OCI-LY7 (cell line): ENCODE measurements around the gene HSD17B14. TPM values are rescaled to one million over a fixed set of nuclear protein-coding genes. Genes with fewer than 3 reads are reported as not detected.

Source experiments
- BruUV-seq: library from RNA; stranded (reverse); fragments of 400-500 nt; replicated peaks from 2 replicates; lab custom pipeline; 2021; lab: Mats Ljungman, UMichigan
- CTCF ChIA-PET: fragments of 300-600 bp; sonication (Branson Sonifier 250); formaldehyde crosslinking; loops from one replicate; lab custom pipeline; 2022; ENCODE audit warnings: antibody characterized with exemption; ENCODE audit not compliant: unreplicated experiment; lab: Charles Lee
- POLR2A ChIA-PET: fragments of 300-600 bp; sonication (Branson Sonifier 250); formaldehyde crosslinking; loops from one replicate; lab custom pipeline; 2022; ENCODE audit warnings: antibody characterized with exemption; lab: Charles Lee
- DNase-seq: peaks from one replicate; pipeline ENCODE4 v3.0.0-alpha.2; 2015; ENCODE audit warnings: low spot score
- H2AFZ ChIP-seq: fragments of 200-600 bp; sonication (generic), shearing (Covaris generic); 2 replicates; pipeline ENCODE4 v1.6.1; 2014; ENCODE audit warnings: mild to moderate bottlenecking, antibody characterized with exemption, low read length, moderate library complexity
- H3K27ac ChIP-seq: fragments of 200-600 bp; sonication (generic); 2 replicates; pipeline ENCODE4 v1.5.1; 2014; ENCODE audit warnings: mixed run types, low read depth, mild to moderate bottlenecking, moderate library complexity, low read length, inconsistent platforms; ENCODE audit not compliant: poor library complexity, severe bottlenecking
- H3K36me3 ChIP-seq: fragments of 200-600 bp; sonication (generic); 2 replicates; pipeline ENCODE4 v1.6.1; 2014; ENCODE audit warnings: mild to moderate bottlenecking, antibody characterized with exemption, low read length, moderate library complexity, mixed read lengths; ENCODE audit not compliant: insufficient read depth
- H3K4me1 ChIP-seq: fragments of 200-600 bp; sonication (generic); 2 replicates; pipeline ENCODE4 v1.5.1; 2014; ENCODE audit warnings: mild to moderate bottlenecking, low read length; ENCODE audit not compliant: insufficient read depth, poor library complexity, severe bottlenecking
- H3K4me2 ChIP-seq: fragments of 200-600 bp; sonication (generic); 2 replicates; pipeline ENCODE4 v1.6.1; 2014; ENCODE audit warnings: mild to moderate bottlenecking, low read length
- H3K4me3 ChIP-seq: fragments of 200-600 bp; sonication (generic); 2 replicates; pipeline ENCODE4 v1.5.1; 2014; ENCODE audit warnings: mild to moderate bottlenecking, low read depth, low read length; ENCODE audit not compliant: poor library complexity, severe bottlenecking
- H3K79me2 ChIP-seq: fragments of 200-600 bp; sonication (generic); 2 replicates; pipeline ENCODE4 v1.6.1; 2016; ENCODE audit warnings: low read depth, mild to moderate bottlenecking, low read length, moderate library complexity, mixed read lengths; ENCODE audit not compliant: insufficient read depth
- H3K9me2 ChIP-seq: fragments of 200-600 bp; sonication (generic); 2 replicates; pipeline ENCODE4 v1.6.1; 2016; ENCODE audit warnings: mild to moderate bottlenecking, low read length, mixed read lengths; ENCODE audit not compliant: insufficient read depth
- H3K9me3 ChIP-seq: fragments of 200-600 bp; sonication (generic); 2 replicates; pipeline ENCODE4 v1.6.1; 2014; ENCODE audit warnings: mild to moderate bottlenecking, mixed run types, low read length, mixed read lengths
- H4K20me1 ChIP-seq: fragments of 200-600 bp; sonication (generic); 2 replicates; pipeline ENCODE4 v1.6.1; 2014; ENCODE audit warnings: mild to moderate bottlenecking, antibody characterized with exemption, low read length, moderate library complexity, mixed read lengths; ENCODE audit not compliant: insufficient read depth
- CTCF ChIP-seq: fragments of 200-600 bp; sonication (generic); conservative IDR thresholded peaks from 2 replicates; pipeline ENCODE4 v1.5.1; 2014; ENCODE audit warnings: mild to moderate bottlenecking, antibody characterized with exemption, low read length, moderate library complexity, mixed read lengths
- EZH2phosphoT487 ChIP-seq: fragments of 200-600 bp; sonication (generic); IDR thresholded peaks from 2 replicates; pipeline ENCODE4 v1.6.1; 2018; ENCODE audit warnings: low read depth, borderline replicate concordance, mild to moderate bottlenecking, mixed run types, antibody characterized with exemption, low read length, moderate library complexity, mixed read lengths
- intact Hi-C: fragments of 100-400 bp; cut with micrococcal nuclease; formaldehyde crosslinking; loops from one replicate; pipeline ENCODE4 v1.10.0; 2022; ENCODE audit not compliant: unreplicated experiment
- total RNA-seq, 2 experiments: library from RNA; depleted of rRNA in 1 of 2; stranded (reverse); fragments of >200 nt in 1 of 2; shearing (Covaris generic) in 1 of 2; gene quantifications; 2 replicates each; pipeline ENCODE4 v1.2.3, GENCODE V29; 2014 to 2022

The HSD17B14 gene
- total RNA-seq, 2 experiments from 2014 or later: 1.8 to 4.5 TPM

GRCh38 chr19:48826606-48827020, 9.7 kb downstream of the HSD17B14 start:
- H3K4me1 ChIP-seq: no peaks in the 10 kb centered on the region
- POLR2A ChIA-PET: no interaction called here

GRCh38 chr19:48822514-48822913, 13.8 kb downstream of the HSD17B14 start:
- POLR2A ChIA-PET: no interaction called here

More at GRCh38 chr19:48826606-48827020, 9.7 kb downstream of the HSD17B14 start:
- Histone ChIP-seq H2AFZ (no peak overlapping the region), H3K9me2 (no peaks in the 10 kb centered on the region), H3K36me3 (no peaks in the 10 kb centered on the region), H3K4me2 (no peak overlapping the region), H3K9me3 (no peaks in the 10 kb centered on the region), H3K27ac (no peak overlapping the region), H3K79me2 (no peaks in the 10 kb centered on the region), H4K20me1 (no peaks in the 10 kb centered on the region), H3K4me3 (no peak overlapping the region)
- DNase-seq: no peak
- TF ChIP-seq EZH2phosphoT487 (no peak), CTCF (peak; percentile 42; the same call in 1 of the 2 replicates)
- CTCF ChIA-PET: no interaction called here
- intact Hi-C loops: no loop called here
- no TSS peak for BruUV-seq

GRCh38 chr19:48821633-48822032, 14.7 kb downstream of the HSD17B14 start:
- Histone ChIP-seq H4K20me1 (no peaks in the 10 kb centered on the region), H3K36me3 (no peaks in the 10 kb centered on the region), H2AFZ (no peak overlapping the region), H3K27ac (no peak overlapping the region), H3K4me2 (no peak overlapping the region), H3K4me3 (no peak overlapping the region), H3K9me3 (no peaks in the 10 kb centered on the region), H3K9me2 (no peaks in the 10 kb centered on the region), H3K4me1 (peaks cover 3% of the 10 kb centered on the region), H3K79me2 (no peaks in the 10 kb centered on the region)
- no TSS peak for BruUV-seq
- ChIA-PET POLR2A (no interaction called here), CTCF (no interaction called here)
- DNase-seq: no peak
- TF ChIP-seq EZH2phosphoT487 (no peak), CTCF (no peak)
- intact Hi-C loops: loop anchor here (5.0 kb wide), 1 partner anchor 311 kb away; no protein-coding TSS in a partner anchor

More at GRCh38 chr19:48822514-48822913, 13.8 kb downstream of the HSD17B14 start:
- CTCF ChIA-PET: no interaction called here
- no TSS peak for BruUV-seq
- Histone ChIP-seq H2AFZ (no peak overlapping the region), H3K36me3 (no peaks in the 10 kb centered on the region), H3K4me2 (no peak overlapping the region), H3K4me3 (no peak overlapping the region), H3K9me2 (no peaks in the 10 kb centered on the region), H3K4me1 (peaks cover 3% of the 10 kb centered on the region), H3K9me3 (no peaks in the 10 kb centered on the region), H3K79me2 (no peaks in the 10 kb centered on the region), H3K27ac (no peak overlapping the region), H4K20me1 (no peaks in the 10 kb centered on the region)
- no peak for TF ChIP-seq EZH2phosphoT487
- DNase-seq: no peak
- intact Hi-C loops: loop anchor here (5.0 kb wide), 1 partner anchor 310 kb away; no protein-coding TSS in a partner anchor
